ENCODE measurements around the gene ACER3.
"Not testable (repeated sequence)": the region's sequence is repeated elsewhere in the genome, so short reads cannot be mapped to it uniquely, and the experiment has no call there.

The ACER3 gene

DNA sequence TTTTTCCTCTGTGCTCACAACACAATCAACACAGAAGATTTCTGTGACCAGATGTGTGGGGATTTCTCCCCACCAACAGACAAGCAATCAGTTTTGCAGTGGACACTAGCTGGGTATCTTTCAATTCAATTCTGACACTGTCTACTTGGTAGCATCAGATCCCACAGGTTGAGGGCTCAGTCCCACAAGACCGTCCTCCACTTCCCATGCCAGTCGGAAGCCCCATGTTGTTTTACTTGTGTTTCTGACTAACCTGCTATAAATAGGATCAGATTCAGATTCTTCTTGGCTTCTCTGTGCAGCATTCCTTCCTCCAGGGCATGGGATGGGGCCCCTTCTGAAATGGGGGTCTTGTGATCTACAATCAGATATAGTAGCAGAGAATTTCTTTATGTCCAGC lies 19.6 kb downstream of the ACER3 start:
- DNase-seq = no peak

GRCh38 chr11:76880956-76881355 lies 20.2 kb downstream of the ACER3 start:
- no peak for DNase-seq

DNA sequence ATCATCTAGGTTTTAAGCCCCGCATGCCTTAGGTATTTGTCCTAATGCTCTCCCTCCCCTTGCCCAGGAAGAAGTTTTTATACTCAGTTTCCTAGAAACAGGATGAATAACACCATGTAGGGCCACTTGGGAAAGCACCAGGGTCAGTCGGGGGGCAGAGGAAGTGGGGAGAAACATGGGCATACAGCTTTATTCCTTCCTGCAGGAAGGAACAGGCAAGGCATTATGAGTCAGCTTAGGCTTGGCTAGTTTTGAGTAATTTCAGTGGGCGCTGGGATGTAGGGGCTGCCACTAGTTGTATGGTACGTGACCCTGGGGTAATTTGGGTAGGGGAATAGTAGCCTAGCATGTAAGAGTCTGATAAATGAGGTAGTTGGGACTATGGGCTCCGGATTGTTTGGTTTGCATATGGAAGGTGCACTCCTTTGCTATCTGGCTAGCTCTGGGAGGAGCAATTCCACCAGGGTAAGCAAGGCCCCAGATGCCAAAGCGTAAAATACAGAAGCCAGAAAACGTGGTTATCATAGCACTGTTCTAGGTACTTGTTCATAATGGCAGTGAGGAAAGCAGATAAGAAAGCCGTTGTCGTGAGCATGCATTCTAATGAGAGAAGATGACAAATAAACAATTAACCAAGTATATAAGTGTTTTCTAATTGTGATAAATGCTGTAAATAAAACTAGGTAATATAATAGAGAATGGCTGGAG lies 24.8 kb downstream of the ACER3 start:
- no peak for DNase-seq

DNA sequence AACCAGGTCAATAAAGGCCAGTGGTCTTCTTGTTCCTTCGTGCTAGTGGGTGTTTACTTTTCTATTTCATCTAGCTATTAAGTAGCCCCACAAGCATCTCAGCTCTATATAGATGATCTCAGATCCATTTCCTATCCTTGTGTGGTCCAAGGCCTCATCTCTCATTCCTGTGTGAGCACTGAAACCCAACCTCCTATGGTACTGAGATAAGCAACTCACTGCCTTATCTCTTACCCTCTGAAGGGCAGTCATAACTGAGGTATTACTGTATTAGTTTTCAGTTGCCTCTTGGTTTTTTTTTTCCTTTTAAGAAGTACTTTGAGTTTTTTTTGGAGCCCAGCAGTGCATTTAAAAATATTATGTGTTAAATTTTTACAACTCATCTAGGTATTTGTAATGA lies 28.3 kb downstream of the ACER3 start:
- no peak for DNase-seq

DNA sequence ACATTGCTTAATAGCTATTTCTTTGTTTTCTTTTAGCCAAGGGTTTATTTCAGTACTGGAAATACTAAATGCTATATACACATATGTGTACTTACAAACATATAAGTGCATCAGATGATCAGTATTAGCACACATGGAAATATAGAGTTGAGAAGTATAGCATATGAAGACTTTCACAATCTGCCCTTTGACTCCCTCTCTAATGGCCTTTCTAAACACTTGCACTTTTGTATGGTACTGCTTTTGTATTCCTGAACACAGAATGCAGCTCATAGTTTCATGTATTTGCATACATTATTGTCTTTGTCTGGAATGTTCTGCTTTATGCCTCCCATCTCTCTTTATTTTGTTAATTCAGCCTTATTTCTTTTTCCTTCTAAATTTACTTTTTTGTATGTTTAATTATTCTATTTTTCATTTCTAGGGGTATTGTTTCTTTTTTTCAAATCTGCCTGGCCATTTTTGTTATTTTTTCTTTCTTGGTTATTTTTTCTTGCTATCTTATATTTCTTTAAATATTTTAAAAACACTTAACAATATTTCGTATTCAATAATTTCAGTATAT lies 28.8 kb downstream of the ACER3 start:
- no peak for DNase-seq

- no peak for DNase-seq
Observed at GRCh38 chr11:76890329-76890728, 29.6 kb downstream of the ACER3 start.

- DNase-seq = no peak
Observed at GRCh38 chr11:76891285-76891684, 30.6 kb downstream of the ACER3 start.

DNA sequence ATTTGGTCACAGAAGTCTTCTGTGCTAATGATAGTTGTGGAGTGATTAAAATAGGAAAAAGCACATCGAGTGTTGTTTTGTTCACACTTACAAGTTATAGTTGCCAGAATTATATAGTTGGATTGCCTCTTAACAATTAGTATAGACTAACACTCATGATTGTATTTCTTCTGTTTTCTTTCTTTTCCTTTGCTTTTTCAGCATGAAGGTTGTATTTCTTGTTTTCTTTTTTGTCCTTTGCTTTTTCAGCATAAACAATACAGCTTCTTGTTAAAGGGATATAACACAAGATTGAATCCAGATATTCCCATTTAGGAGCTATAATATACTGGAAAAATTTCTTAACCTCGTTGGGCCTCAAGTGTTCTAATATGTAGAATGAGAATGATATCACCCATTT lies 31.1 kb downstream of the ACER3 start:
- DNase-seq = no peak

DNA sequence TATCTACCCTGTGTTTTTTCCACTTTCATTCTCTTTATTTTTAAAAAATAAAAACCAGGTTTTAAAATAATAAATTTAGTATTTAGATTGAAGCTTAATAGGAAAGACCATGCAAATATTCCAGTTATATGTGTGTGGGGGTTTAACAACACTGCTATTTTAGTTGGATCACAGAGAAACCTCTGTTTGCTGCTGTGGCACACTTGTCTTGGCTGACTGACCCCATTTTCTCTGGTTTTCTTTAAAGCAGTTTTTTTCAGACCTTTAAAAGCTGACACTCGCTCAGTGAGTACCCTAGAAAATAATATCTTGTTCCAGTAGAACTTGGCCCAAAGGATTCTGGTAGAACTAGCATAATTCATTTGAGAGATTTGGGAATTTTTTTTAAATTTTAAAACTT lies 31.6 kb downstream of the ACER3 start:
- DNase-seq = no peak

DNA sequence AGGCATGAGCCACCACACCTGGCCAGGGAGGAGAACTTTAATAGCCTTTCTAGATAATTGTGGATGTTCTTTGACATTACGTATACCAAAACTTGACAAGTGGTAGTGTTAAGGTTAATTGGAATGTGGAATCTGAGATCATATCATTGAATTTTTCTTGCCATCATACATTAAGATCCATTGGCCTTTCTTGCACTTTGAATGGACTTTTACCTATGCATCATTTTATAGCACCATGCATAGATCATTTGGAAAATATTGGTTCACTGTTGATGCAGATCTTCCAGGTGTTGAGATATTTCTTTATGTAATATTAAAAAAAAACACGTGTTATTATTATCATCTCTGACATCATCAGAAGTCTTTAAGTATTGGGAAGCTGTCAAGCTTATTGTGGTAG lies 36.5 kb downstream of the ACER3 start:
- DNase-seq = no peak

DNA sequence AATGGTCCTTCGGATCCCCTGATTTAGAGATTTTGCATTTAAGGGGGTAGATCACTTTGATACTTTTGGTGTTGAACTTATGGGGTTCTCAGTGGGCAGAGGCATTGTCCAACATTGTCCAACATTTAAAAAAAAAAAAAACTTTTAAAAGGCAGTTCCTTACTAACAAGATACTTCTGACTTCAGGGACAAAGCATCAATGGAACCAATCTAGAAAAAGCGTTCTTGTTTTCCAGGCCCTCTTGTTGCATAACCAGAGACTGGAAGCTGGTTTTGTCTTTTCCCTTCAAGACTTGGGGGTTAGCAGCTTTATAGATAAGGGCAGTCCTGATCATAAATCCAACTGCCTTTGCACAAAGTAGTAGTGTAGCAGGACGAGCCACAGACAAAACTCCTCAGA lies 40.4 kb downstream of the ACER3 start:
- no peak for DNase-seq

DNA sequence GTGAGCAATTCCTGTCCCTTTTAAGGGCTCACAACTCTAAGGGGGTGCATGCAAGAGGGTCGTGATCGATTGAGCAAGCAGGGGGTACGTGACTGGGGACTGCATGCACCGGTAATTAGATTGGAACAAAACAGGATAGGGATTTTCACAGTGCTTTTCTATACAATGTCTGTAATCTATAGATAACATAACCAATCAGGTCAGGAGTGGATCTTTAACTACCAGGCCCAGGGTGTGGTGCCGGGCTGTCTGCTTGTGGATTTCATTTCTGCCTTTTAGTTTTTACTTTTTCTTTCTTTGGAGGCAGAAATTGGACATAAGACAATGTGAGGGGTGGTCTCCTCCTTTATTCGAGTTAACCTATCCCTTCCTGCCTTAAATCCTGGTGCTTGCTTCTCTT lies 40.9 kb downstream of the ACER3 start:
- DNase-seq = not testable (repeated sequence)

- no peak for DNase-seq
Observed at GRCh38 chr11:76902121-76903014, 41.6 kb downstream of the ACER3 start.

GRCh38 chr11:76903325-76903724 lies 42.6 kb downstream of the ACER3 start:
- no peak for DNase-seq

- DNase-seq = no peak
Observed at GRCh38 chr11:76910620-76911414, 50.1 kb downstream of the ACER3 start.

DNA sequence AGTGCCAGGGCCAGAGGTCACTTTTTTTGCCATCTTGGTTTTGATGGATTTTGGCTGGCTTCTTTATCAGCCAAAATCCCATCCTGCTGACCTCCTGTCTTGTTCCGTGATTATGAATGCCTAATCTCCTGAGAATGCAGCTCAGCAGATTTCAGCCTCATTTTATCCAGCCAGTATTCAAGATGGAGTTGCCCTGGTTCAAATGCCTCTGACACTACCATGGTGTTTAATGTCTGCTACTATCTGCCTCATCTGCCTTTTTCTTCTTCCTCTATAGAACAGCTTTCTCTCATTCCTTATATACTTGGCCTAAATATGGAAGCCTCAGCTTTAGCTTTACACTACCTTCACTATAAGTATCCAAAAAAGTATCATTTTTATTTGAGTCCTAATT lies 50.7 kb downstream of the ACER3 start:
- DNase-seq = no peak

DNA sequence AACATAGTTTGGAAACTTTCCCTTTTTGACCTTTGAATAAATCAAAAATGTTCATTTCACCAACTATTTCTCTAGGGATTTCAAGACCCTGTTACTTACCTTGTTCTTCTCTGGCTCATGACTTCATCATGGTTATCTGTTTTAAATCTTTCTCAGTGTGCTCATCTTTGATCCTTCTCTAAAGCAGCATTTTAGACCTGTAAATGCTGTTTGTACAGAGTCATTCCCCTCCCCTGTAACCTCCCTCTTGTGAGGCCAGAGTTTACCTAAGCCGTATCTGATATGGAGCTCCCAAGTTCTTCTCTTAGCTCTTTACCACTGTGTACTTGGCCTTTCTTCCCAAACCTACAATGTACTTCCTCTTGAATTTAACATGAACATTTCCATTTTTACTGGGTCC lies 56.0 kb downstream of the ACER3 start:
- DNase-seq = no peak

- DNase-seq = no peak
Observed at GRCh38 chr11:76918941-76919386, 58.2 kb downstream of the ACER3 start.

- DNase-seq = no peak
Observed at GRCh38 chr11:76919467-76919866, 58.7 kb downstream of the ACER3 start.

- peak; percentile 34 for DNase-seq
Observed at GRCh38 chr11:76919887-76920746, 59.4 kb downstream of the ACER3 start.

DNA sequence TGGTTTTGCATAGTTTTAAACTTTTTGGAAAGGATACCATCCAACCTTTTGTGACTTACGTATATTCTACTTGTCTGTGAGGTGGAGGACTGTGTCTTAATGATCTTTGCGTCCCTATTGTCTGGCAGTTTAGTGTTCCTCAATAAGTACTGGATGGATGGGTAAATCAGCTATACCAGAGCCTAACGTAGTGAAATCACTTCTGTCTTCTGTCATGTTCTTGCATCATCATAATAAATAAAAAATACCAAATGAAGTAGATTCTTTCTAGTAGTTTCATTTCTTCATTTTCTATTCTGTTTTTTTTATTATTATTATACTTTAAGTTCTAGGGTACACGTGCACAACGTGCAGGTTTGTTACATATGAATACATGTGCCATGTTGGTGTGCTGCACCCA lies 66.4 kb downstream of the ACER3 start:
- no peak for DNase-seq

- no peak for DNase-seq
Observed at GRCh38 chr11:76935042-76935441, 74.3 kb downstream of the ACER3 start.

Measured in NCI-H524 treated with DMSO at 0.1 percent for 48 hours (cell line).